Measurements from ENCODE around the gene NECAB2. TPM values are rescaled to one million over a fixed set of nuclear protein-coding genes. Genes with fewer than 3 reads are reported as not detected.

NECAB2 gene
- total RNA-seq, 1 donor from 2014 or later: not detected

DNA sequence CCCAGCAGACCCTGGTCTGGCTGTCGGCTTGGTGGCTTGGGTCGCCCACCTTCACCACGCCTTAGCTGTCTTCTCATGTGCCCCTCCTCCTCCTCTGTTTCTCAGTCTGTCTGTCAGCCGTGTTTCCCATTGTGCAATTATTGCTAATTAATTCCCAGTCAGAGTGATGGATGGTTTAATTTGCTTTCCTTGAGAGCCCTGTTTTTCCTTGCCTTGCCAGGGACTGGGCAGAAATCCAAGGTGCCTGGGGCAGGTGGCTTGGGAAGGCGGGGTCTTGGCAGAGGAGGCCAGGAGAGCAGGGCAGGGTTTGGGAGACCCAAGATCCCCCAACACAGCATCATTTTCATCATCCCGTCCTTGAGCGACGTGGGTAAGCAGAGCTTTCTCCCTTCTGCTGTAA is 21.3 kb downstream of the NECAB2 start:
- H3K27ac ChIP-seq: no peak overlapping the region
- no peaks in the 10 kb centered on the region for H3K4me1 ChIP-seq
- intact Hi-C loops (cut with DNase I): no loop called here
- no peaks in the 10 kb centered on the region for H3K27me3 ChIP-seq
- TF ChIP-seq, protein P1, sequence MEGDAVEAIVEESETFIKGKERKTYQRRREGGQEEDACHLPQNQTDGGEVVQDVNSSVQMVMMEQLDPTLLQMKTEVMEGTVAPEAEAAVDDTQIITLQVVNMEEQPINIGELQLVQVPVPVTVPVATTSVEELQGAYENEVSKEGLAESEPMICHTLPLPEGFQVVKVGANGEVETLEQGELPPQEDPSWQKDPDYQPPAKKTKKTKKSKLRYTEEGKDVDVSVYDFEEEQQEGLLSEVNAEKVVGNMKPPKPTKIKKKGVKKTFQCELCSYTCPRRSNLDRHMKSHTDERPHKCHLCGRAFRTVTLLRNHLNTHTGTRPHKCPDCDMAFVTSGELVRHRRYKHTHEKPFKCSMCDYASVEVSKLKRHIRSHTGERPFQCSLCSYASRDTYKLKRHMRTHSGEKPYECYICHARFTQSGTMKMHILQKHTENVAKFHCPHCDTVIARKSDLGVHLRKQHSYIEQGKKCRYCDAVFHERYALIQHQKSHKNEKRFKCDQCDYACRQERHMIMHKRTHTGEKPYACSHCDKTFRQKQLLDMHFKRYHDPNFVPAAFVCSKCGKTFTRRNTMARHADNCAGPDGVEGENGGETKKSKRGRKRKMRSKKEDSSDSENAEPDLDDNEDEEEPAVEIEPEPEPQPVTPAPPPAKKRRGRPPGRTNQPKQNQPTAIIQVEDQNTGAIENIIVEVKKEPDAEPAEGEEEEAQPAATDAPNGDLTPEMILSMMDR (IDR thresholded peaks at IDR 0.05): no peak
- no peak for TF ChIP-seq POLR2AphosphoS5 (IDR thresholded peaks at IDR 0.05; ENCODE audit: insufficient read depth in 1 of 2, low read depth in 1 of 2)
- no peak for TF ChIP-seq POLR2A (IDR thresholded peaks at IDR 0.05)
- no peak for DNase-seq (ENCODE audit: extremely low spot score in 2 of 2)
- H3K4me3 ChIP-seq: no peak overlapping the region
- H3K36me3 ChIP-seq: no peaks in the 10 kb centered on the region
- H3K9me3 ChIP-seq: no peaks in the 10 kb centered on the region

DNA sequence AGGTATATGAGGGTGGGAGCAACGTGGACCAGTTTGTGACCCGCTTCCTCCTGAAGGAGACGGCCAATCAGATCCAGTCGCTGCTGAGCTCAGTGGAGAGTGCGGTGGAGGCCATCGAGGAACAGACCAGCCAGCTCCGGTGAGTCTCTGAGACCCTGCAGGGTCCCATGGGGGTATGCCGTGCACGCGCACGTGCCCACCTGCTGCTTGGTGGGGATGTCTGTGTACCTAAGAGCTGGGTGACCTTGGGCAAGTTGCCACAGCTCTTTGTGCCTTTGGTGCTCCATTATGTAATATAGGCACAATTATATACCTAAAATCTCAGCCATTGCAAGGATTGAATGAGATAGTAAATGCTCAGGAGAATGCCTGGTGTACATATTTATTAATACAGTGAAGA is 22.4 kb downstream of the NECAB2 start:
- Histone ChIP-seq H3K27me3 (no peaks in the 10 kb centered on the region), H3K36me3 (no peaks in the 10 kb centered on the region), H3K27ac (no peak overlapping the region), H3K9me3 (no peaks in the 10 kb centered on the region), H3K4me1 (no peaks in the 10 kb centered on the region), H3K4me3 (no peak overlapping the region)
- no peak for DNase-seq (ENCODE audit: extremely low spot score in 2 of 2)
- intact Hi-C loops (cut with DNase I): loop anchor here (5.0 kb wide), 1 partner anchor 1743 kb away; no protein-coding TSS in a partner anchor
- TF ChIP-seq POLR2AphosphoS5 (IDR thresholded peaks at IDR 0.05; ENCODE audit: insufficient read depth in 1 of 2, low read depth in 1 of 2) (no peak), POLR2A (IDR thresholded peaks at IDR 0.05) (no peak)
- TF ChIP-seq, protein P1 (IDR thresholded peaks at IDR 0.05): no peak

GRCh38 chr16:83992624-83993023 is 24.6 kb downstream of the NECAB2 start:
- no peaks in the 10 kb centered on the region for H3K27me3 ChIP-seq
- no peaks in the 10 kb centered on the region for H3K4me1 ChIP-seq
- intact Hi-C loops (cut with DNase I): loop anchor here (5.0 kb wide), 1 partner anchor 1745 kb away; no protein-coding TSS in a partner anchor
- no peaks in the 10 kb centered on the region for H3K36me3 ChIP-seq
- no peaks in the 10 kb centered on the region for H3K9me3 ChIP-seq
- no peak overlapping the region for H3K4me3 ChIP-seq
- DNase-seq (ENCODE audit: extremely low spot score in 2 of 2): no peak
- TF ChIP-seq POLR2AphosphoS5 (IDR thresholded peaks at IDR 0.05; ENCODE audit: insufficient read depth in 1 of 2, low read depth in 1 of 2) (no peak), POLR2A (IDR thresholded peaks at IDR 0.05) (no peak)
- TF ChIP-seq, protein P1 (IDR thresholded peaks at IDR 0.05): no peak
- no peak overlapping the region for H3K27ac ChIP-seq

- Histone ChIP-seq H3K4me1 (no peaks in the 10 kb centered on the region), H3K27ac (no peak overlapping the region), H3K36me3 (no peaks in the 10 kb centered on the region), H3K9me3 (no peaks in the 10 kb centered on the region), H3K27me3 (no peaks in the 10 kb centered on the region), H3K4me3 (no peak overlapping the region)
- intact Hi-C loops (cut with DNase I): loop anchor here (5.0 kb wide), 1 partner anchor 1747 kb away; no protein-coding TSS in a partner anchor
- no peak for DNase-seq (ENCODE audit: extremely low spot score in 2 of 2)
- no peak for TF ChIP-seq POLR2AphosphoS5 (IDR thresholded peaks at IDR 0.05; ENCODE audit: insufficient read depth in 1 of 2, low read depth in 1 of 2)
- TF ChIP-seq, protein P1 (IDR thresholded peaks at IDR 0.05): no peak
- no peak for TF ChIP-seq POLR2A (IDR thresholded peaks at IDR 0.05)
Measured at GRCh38 chr16:83994087-83994486, 26.0 kb downstream of the NECAB2 start.

GRCh38 chr16:83994703-83995102 is 26.7 kb downstream of the NECAB2 start:
- TF ChIP-seq POLR2AphosphoS5 (IDR thresholded peaks at IDR 0.05; ENCODE audit: insufficient read depth in 1 of 2, low read depth in 1 of 2): no peak
- TF ChIP-seq POLR2A (IDR thresholded peaks at IDR 0.05): no peak
- TF ChIP-seq, protein P1 (IDR thresholded peaks at IDR 0.05): no peak
- no peak overlapping the region for H3K4me3 ChIP-seq
- H3K27ac ChIP-seq: no peak overlapping the region
- H3K9me3 ChIP-seq: no peaks in the 10 kb centered on the region
- DNase-seq (ENCODE audit: extremely low spot score in 2 of 2): no peak
- H3K27me3 ChIP-seq: no peaks in the 10 kb centered on the region
- H3K4me1 ChIP-seq: no peaks in the 10 kb centered on the region
- intact Hi-C loops (cut with DNase I): loop anchor here (5.0 kb wide), 1 partner anchor 1747 kb away; no protein-coding TSS in a partner anchor
- H3K36me3 ChIP-seq: no peaks in the 10 kb centered on the region

Data from vagina (tissue), 2 donors.